ENCODE data around the gene ABHD18.

Gene ABHD18

DNA sequence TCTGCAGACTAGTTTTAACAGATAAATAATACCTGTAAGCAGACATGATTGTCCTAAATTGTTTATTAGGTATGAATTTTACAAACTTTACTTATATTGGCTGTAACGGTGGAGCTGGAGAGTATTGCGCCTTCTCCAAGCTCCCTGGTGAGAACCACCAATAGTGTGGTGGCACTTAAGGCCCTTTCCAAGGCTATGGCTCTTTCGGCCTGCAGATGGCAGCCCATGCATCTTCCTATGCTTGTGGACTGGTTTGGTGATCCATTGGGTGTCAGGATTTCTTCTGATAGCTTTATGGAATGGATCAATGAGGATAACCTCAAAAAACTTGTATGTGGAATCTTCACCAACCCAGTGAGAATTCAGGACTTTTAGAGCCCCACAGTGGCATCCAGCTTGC is 103.7 kb downstream of the ABHD18 start:
- DNase-seq (ENCODE audit: low read depth), result no peak

DNA sequence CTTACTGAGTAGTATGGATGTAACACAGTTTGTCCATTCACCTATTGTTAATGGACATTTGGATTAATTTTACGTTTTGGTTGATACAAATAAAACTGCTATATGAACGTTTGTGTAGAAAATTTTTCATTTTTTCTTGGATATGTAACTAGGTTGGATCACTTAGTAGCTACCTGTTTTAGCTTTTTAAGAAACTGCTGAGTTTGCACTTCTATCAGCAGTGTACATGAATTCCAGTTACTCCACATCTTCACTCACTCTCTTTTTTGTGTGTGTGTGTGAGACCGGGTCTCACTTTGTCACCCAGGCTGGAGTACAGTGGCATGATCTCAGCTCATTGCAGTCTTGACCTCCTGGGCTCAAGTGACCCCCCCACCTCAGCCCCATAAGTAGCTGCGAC is 111.3 kb downstream of the ABHD18 start:
- no peak for DNase-seq (ENCODE audit: low read depth)

All from activated T-cell treated with anti-CD3 and anti-CD28 coated beads for 48 hours (primary cell).